K562 (cell line): ENCODE data around the gene PRICKLE2. TPM values are rescaled to one million over a fixed set of nuclear protein-coding genes. Genes with fewer than 3 reads are reported as not detected.

Source experiments
- ATAC-seq: fragments of 200-7000 bp; cut with Tn5 transposase; 3 replicates; pipeline ENCODE4 v1.9.1; 2020; ENCODE audit warnings: moderate library complexity
- BruUV-seq: library from RNA; stranded (reverse); fragments of 400-500 nt; replicated peaks from 2 replicates; lab custom pipeline; 2021; lab: Mats Ljungman, UMichigan
- CTCF ChIA-PET: fragments of 300-600 bp; formaldehyde crosslinking; extraction: SDS; loops from one replicate; lab custom pipeline; 2021; ENCODE audit warnings: low intra/inter-chr PET ratio; lab: Yijun Ruan, JAX
- POLR2A ChIA-PET: fragments of 300-600, 350-650 bp; sonication (Branson Sonifier 250); formaldehyde crosslinking; extraction: SDS; loops from one replicate; lab custom pipeline; 2021; ENCODE audit warnings: antibody characterized with exemption, inconsistent platforms; lab: Yijun Ruan, JAX
- DNase-seq, 4 experiments: peaks; one replicate each; pipeline versions ENCODE4 v3.0.0 to v3.0.0-alpha.2; 2011 to 2018; ENCODE audit warnings: low spot score in 3 of 4, mixed read lengths in 3 of 4; ENCODE audit errors: extremely low read depth in 1 of 4
- FAIRE-seq: peaks from 2 replicates; lab custom pipeline; 2011; peaks lifted over from hg19 to GRCh38; lab: Jason Lieb, UNC
- H2AFZ ChIP-seq: 2 replicates; pipeline ENCODE4 v1.6.0; 2011; ENCODE audit warnings: low read depth, low read length, control low read depth, inconsistent platforms
- H3K27ac ChIP-seq: fragments of 200-600 bp; 3 replicates; pipeline ENCODE4 v1.8.0; 2011; ENCODE audit warnings: low read depth, mild to moderate bottlenecking, control low read depth, inconsistent platforms, low read length, moderate library complexity, mixed read lengths; ENCODE audit errors: extremely low read depth
- H3K27me3 ChIP-seq, 2 experiments: fragments of 300-600 bp in 1 of 2; 2 replicates in 1 of 2; 3 replicates in 1 of 2; pipeline versions ENCODE4 v1.6.0 to v1.8.0; 2011; ENCODE audit warnings: inconsistent platforms in 2 of 2, low read length in 2 of 2, mild to moderate bottlenecking in 1 of 2, mixed read lengths in 1 of 2, moderate library complexity in 1 of 2; ENCODE audit not compliant: control insufficient read depth in 2 of 2, insufficient read depth in 2 of 2
- H3K36me3 ChIP-seq: fragments of 300-600 bp; 3 replicates; pipeline ENCODE4 v1.8.0; 2011; ENCODE audit warnings: mild to moderate bottlenecking, low read length, inconsistent platforms; ENCODE audit not compliant: control insufficient read depth, insufficient read depth
- H3K4me1 ChIP-seq, 2 experiments: fragments of 200-600 bp in 1 of 2; replicated peaks in 1 of 2; 2 replicates in 1 of 2; 3 replicates in 1 of 2; pipeline versions ENCODE4 v1.5.1 to v1.8.0; 2011; ENCODE audit warnings: inconsistent platforms in 2 of 2, low read length in 2 of 2, mild to moderate bottlenecking in 1 of 2, mixed read lengths in 1 of 2, moderate library complexity in 1 of 2; ENCODE audit not compliant: control insufficient read depth in 2 of 2, insufficient read depth in 2 of 2
- H3K4me2 ChIP-seq: 2 replicates; pipeline ENCODE4 v1.6.1; 2011; ENCODE audit warnings: low read length, control low read depth, inconsistent platforms, mixed read lengths; ENCODE audit not compliant: insufficient read depth
- H3K4me3 ChIP-seq: fragments of 200-600 bp; sonication (generic), shearing (Covaris generic); 2 replicates; pipeline ENCODE4 v1.5.1; 2016; ENCODE audit warnings: control low read depth, inconsistent platforms
- H3K79me2 ChIP-seq: fragments of 200-600 bp; 3 replicates; pipeline ENCODE4 v1.8.0; 2011; ENCODE audit warnings: low read length, inconsistent platforms; ENCODE audit not compliant: control insufficient read depth, insufficient read depth
- H3K9ac ChIP-seq, 2 experiments: 2 replicates each; pipeline versions ENCODE4 v1.6.0 to v1.6.1; 2011; ENCODE audit warnings: low read depth in 2 of 2, low read length in 2 of 2, control low read depth in 1 of 2, inconsistent platforms in 1 of 2, mild to moderate bottlenecking in 1 of 2, mixed read lengths in 1 of 2; ENCODE audit not compliant: insufficient read depth in 1 of 2
- H3K9me1 ChIP-seq: one replicate; pipeline ENCODE4 v1.6.0; 2011; ENCODE audit warnings: inconsistent platforms, mild to moderate bottlenecking, low read length, moderate library complexity; ENCODE audit not compliant: control insufficient read depth, insufficient read depth
- H3K9me3 ChIP-seq: replicated peaks from 2 replicates; pipeline ENCODE4 v1.5.1; 2011; ENCODE audit warnings: low read depth, low read length, inconsistent platforms; ENCODE audit not compliant: control insufficient read depth, insufficient read depth
- H4K20me1 ChIP-seq: replicated peaks from 2 replicates; pipeline ENCODE4 v1.6.1; 2011; ENCODE audit warnings: low read length, inconsistent platforms, mixed read lengths; ENCODE audit not compliant: control insufficient read depth, insufficient read depth
- RBM25 ChIP-seq: fragments of 200-400 bp; formaldehyde crosslinking; IDR thresholded peaks from 2 replicates; pipeline ENCODE4 v1.6.1; 2018; ENCODE audit warnings: low read length, low read depth, moderate library complexity; ENCODE audit not compliant: severe bottlenecking
- ZFP36 ChIP-seq: fragments of 150-350 bp; IDR thresholded peaks from 2 replicates; pipeline ENCODE4 v1.6.1; 2018; ENCODE audit warnings: low read length, low read depth; ENCODE audit not compliant: partially characterized antibody
- WGBS: fragments of 100-300 bp; shearing (Covaris generic); methylation state at CpG from one replicate; pipeline ENCODE4 v1.1.6; 2016; ENCODE audit warnings: low coverage, mixed read lengths; ENCODE audit not compliant: insufficient coverage; ENCODE audit errors: missing lambda C conversion rate; 5-methylcytosine and 5-hydroxymethylcytosine counted together
- in situ Hi-C: fragments of 300-500 bp; cut with MboI; formaldehyde crosslinking; loops from 4 replicates; pipeline ENCODE4 v1.15.0; 2018; ENCODE audit warnings: inconsistent platforms, mixed read lengths
- intact Hi-C: fragments of 100-400 bp; cut with micrococcal nuclease; formaldehyde crosslinking; loops from 2 replicates; pipeline ENCODE4 v1.14.2; 2022
- polyA plus RNA-seq, 8 experiments: library from polyadenylated mRNA; depleted of rRNA in 4 of 8; stranded (reverse) in 5 of 8; unstranded in 3 of 8; fragments of >200 nt; fragmentation: Nextera tagmentation in 2 of 8; fragmentation: Illumina TruSeq in 1 of 8; extraction: Ambion mirVana in 2 of 8; extraction: Trizol in 1 of 8; gene quantifications; 2 replicates each; pipeline versions ENCODE4 v1.2.1 to v1.2.3, GENCODE V29; 2011 to 2014; ENCODE audit warnings: inconsistent platforms in 1 of 8, missing spikeins in 1 of 8
- total RNA-seq, 7 experiments: library from RNA; depleted of rRNA in 6 of 7; stranded (reverse); fragments of >200 nt in 6 of 7; fragmentation: Illumina TruSeq in 2 of 7; extraction: Trizol in 2 of 7; gene quantifications; 2 replicates each; pipeline versions ENCODE4 v1.2.1 to v1.2.3, GENCODE V29; 2011 to 2021; ENCODE audit warnings: low replicate concordance in 1 of 7
- TF ChIP-seq, protein P1 (sequence below): IDR thresholded peaks from 3 replicates; pipeline ENCODE4 v1.6.1; 2011; ENCODE audit warnings: borderline replicate concordance, mild to moderate bottlenecking, moderate library complexity; ENCODE audit not compliant: insufficient read length; ENCODE audit errors: extremely low read depth

The PRICKLE2 gene
- total and polyA plus RNA-seq, 9 of the 15 experiments (the other 6 are each of a cell fraction or from before 2014, with no cell fraction given), result 0.07 to 0.09 TPM; not detected in 7

DNA sequence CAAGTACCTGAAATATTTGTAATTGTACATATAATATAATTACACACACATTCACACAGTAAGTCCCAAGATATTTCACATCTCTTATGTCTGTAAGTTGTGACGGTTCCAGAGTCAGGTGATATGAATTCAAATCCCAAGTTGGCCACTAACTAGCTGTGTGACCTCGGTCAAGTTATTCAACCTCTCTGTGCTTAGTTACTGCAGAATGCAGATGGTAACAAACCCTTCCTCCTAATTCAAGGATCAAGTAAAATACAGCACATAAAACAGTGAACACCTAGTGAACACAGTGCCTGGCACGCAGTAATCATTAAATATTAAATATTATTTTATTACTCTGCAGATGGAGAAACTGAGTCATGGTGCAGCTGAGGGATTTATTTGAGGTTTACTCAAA is 6.9 kb downstream of the PRICKLE2 start:
- no peaks in the 10 kb centered on the region for H3K36me3 ChIP-seq
- H3K9me3 ChIP-seq, result no peaks in the 10 kb centered on the region
- no peak for FAIRE-seq
- peaks cover 0 to 5% of the 10 kb centered on the region in 2 experiments; a peak in 2 of 5 replicates for H3K27me3 ChIP-seq
- CTCF ChIA-PET, result no interaction called here
- no peaks in the 10 kb centered on the region for H4K20me1 ChIP-seq
- H3K4me3 ChIP-seq, result no peak overlapping the region
- in situ Hi-C loops (no loop called here), intact Hi-C loops (no loop called here)
- BruUV-seq, result no TSS peak
- H3K9me1 ChIP-seq, result no peaks in the 10 kb centered on the region
- WGBS, result 0% methylated on average over 3 of the region's 3 CpGs
- H3K27ac ChIP-seq, result no peak overlapping the region
- POLR2A ChIA-PET, result no interaction called here
- ATAC-seq, result no peak
- no peaks in the 10 kb centered on the region for H3K79me2 ChIP-seq
- H3K4me1 ChIP-seq, result no peaks in the 10 kb centered on the region
- H2AFZ ChIP-seq, result no peak overlapping the region
- no peak for DNase-seq
- TF ChIP-seq, protein P1, sequence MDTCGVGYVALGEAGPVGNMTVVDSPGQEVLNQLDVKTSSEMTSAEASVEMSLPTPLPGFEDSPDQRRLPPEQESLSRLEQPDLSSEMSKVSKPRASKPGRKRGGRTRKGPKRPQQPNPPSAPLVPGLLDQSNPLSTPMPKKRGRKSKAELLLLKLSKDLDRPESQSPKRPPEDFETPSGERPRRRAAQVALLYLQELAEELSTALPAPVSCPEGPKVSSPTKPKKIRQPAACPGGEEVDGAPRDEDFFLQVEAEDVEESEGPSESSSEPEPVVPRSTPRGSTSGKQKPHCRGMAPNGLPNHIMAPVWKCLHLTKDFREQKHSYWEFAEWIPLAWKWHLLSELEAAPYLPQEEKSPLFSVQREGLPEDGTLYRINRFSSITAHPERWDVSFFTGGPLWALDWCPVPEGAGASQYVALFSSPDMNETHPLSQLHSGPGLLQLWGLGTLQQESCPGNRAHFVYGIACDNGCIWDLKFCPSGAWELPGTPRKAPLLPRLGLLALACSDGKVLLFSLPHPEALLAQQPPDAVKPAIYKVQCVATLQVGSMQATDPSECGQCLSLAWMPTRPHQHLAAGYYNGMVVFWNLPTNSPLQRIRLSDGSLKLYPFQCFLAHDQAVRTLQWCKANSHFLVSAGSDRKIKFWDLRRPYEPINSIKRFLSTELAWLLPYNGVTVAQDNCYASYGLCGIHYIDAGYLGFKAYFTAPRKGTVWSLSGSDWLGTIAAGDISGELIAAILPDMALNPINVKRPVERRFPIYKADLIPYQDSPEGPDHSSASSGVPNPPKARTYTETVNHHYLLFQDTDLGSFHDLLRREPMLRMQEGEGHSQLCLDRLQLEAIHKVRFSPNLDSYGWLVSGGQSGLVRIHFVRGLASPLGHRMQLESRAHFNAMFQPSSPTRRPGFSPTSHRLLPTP, result no peak
- TF ChIP-seq ZFP36, result peak; percentile 11
- TF ChIP-seq RBM25, result peak; percentile 33
- TF ChIP-seq, all 486 proteins: peak for 2
- H3K4me2 ChIP-seq, result no peak overlapping the region
- no peak overlapping the region for H3K9ac ChIP-seq
